ENCODE results near the gene PEPD.
A peak's percentile ranks its signal among the peaks of the same experiment; 100 is the strongest.

The PEPD gene

DNA sequence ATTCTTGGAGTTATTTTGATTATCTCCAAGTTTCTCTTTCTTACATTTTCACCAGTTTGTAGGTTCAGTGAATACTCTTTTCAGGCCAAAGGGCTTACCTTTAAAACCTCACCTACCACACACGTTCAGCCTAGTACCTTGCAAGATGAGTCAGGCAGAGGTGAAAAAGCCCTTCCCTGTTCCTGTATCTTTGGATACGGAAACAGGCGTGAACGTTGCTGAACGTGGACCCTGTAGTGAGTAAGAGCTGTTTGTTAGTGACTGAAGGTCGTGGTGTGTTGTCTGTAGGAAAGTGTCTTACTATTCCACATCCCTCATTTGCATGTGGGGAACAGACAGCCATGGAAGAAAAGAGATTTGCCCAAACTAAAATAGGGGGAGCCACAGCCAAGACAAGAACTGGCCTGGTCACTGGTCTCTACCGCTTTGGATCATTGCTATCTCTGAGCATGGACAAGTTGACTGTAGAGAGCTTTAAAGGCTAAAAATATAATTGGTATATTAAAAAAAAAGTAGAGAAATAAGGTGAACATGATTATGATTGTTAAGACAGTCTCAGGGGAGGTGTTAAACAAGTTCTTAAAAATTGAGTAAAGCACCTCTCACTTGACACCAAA lies 144.5 kb downstream of the PEPD start:
- no peak for DNase-seq

DNA sequence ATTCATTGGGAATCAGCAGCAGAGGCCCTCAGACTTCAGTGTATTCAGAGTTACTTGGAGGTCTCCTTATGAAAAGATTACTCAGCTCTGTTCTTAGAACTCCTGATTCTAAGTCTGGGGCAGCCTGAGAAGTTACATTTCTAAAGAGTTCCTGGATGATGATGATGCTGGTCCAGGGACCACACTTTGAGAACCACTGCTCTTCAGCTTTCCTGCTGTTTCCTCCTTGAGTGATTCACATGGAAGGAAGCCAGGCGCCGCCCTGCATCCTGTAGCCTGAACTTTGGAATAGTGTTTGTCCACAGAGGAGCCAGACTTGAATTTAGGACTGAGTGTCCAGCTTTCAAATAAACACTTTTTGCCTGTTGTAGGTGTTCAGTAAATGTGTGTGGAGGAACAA lies 145.2 kb downstream of the PEPD start:
- DNase-seq: no peak

DNA sequence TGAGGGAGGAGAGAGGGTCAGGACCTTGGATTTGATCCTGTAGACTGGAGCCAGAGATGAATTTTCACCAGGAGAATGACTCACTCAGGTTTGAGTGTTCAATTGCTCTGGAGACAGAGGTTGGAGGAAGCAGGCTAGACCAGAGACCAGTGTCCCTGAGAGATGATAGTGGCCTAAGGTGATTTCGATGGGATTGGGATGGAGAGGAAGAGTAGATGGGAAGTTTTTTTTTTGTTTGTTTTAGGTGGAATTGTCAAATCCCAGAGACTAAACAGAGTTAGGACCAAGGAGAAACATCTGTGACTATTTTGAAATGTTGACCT lies 145.8 kb downstream of the PEPD start:
- no peak for DNase-seq

DNA sequence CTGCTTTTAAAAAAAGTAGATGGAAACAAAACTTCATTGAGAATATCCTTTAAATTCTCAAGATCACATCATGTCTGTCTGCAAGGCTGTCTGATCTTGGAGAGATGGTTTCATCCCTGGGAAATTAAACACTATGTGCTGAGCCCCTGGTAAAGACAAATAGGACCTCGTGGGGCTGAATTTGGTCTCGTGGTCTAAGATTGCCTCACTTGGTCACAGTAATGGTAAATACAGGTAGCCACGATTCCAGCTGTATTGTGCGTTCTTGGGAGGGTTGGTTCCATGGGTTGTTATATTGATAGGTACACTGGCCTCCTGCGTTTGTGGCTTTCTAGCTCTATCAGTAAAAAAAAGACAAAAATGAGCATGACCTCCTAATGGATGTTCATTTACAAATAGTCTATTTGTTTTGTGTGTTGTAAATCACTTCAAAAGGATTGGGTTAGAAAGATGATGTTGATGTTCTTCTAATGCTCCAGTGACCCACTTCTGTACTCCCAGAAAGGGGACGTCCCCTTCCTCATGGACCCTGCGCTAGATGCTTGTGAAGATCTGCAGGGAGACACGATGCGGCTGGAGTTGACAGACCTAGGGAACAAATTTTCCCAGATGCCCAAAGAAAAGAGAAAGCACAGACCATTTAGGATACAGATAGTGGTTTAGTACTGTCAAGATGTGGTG lies 146.3 kb downstream of the PEPD start:
- DNase-seq: no peak

DNA sequence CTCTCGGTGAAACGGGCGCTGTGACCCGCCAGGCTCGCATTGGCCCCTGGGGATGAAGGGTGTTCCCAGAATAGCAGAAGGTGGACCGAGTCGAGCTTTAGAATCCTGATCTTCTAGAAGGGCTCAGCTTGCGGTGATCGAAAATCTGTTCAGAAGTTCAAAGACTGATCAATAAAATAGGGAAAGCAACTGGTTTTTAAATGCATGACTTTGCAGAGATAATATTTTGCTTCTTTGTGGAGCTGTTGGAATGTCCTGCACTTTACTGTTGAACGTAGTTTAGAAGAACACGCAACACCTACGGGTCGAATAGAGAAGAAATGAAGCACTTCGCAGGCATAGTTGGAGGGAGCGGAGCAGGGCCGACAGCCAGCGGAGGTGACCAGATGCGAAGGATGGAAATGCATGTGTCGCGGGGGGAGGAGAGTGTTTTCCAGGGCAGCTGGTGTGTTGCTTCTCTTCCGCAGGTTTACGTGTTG lies 147.3 kb downstream of the PEPD start:
- peak; percentile 30 for DNase-seq

DNA sequence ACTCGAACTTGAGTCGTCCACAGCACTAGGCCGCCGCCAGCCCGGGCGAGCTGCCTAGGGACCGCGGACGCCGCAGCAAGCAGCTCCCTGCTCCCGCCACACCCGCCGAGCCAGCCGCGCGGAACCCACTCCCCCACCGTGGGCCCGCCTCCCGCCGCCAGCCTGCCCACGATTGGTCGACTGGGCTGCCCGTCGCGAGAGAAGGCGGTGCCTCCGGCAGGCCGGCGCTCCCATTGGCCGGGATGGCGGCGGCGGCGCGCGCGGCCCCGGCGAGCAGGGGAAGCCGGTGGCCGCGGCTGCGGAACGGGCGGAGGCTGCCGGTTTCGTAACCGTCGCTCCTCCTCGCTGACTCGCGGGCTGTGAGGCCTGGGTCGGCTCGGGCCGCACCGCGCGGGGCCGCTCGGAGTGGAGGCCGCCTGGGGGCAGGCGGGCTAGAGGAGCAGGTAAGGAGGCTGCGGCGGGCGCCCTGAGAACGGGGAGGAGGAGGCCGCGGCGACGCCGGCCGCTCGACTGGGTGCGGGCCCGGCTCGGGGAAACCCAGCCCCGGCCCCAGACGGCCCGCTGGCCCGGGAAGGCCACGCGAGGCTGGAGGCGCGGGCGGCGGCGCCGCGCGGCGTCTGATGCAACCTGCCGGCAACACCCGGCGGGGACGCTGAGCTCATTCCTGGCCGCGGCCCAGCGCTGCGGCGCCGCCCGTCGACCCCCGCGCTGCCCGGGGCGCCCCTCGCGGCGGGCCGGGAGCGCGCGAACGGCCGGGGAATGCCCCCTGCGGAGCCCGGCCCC lies 147.9 kb downstream of the PEPD start, which contains the start of gene CEBPG:
TSS of gene CEBPG (plus strand) at position 257 of the 783 bp plus-strand sequence. CDS start 5,531 bp downstream, outside the sequence.
- DNase-seq: peak; percentile 85

DNA sequence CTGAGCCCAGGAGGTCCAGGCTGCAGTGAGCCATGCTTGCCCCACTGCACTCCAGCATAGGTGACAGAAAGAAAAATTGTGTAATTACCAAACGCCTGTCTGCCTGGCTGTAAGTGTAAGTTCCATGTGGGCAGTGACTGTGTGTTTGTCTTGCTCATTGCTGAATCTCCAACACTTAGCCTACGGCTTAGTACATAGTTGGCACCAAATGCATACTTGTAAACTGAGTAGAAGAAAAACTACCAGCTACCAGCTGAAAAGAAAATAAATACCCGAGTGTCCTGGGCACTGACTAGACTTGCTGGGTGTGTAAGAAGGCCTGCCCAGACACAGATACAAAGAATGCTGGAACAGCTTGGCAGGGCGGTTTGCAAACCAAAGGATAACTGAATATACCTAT lies 150.8 kb downstream of the PEPD start:
- DNase-seq: no peak

DNA sequence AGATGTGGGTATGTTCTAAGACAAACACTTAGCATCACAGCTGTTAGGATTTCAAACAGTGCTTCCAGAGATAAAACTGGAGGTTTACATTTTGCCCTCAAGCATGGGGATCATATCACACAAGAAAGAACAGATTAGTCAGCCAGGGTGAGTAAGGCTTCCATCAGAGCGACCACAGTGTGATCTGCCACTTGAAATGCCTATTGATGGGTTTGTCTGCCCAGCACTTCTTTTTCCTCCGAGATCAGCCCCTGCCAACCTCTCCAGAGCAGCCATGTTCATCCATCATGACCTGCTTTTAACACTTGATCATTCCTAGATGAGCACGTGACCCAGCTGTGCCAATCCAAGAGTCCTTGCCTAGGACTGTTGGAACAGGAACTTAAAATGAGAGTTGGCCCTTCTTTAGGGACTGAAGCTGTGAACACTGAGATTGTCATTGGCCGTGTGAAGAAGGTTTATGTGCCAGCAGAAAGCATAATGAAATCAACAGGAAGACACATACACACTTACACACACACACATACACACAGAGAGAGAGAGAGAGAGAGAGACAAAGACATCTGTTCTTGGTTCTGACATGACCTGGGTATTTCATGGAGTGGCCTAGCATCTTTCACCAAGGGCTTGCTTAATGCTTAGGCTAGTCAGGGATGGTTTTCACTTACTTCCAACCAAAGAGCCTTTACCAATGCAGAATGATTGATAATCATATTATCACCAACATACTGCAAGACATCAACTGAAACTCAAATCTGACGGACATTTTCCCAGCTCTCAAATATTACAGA lies 153.3 kb downstream of the PEPD start:
- no peak for DNase-seq

DNA sequence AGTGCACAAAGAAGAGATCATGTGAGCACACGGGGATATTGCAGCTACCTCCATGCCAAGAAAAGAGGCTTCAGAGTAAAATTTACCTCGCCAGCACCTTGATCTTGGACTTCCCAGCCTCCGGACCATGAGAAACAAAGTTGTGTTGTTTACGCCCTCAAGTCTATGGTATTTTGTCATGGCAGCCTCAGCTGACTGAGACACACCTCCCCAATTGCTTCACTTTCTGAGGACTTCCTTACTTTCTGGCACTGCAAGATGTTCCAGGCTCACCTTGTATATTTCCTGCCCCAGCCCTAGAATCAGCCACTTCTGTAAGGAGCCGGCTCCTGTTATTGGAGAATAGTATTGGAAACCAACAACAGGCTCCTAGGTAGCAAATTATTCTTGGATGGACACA lies 154.7 kb downstream of the PEPD start:
- DNase-seq: no peak

DNA sequence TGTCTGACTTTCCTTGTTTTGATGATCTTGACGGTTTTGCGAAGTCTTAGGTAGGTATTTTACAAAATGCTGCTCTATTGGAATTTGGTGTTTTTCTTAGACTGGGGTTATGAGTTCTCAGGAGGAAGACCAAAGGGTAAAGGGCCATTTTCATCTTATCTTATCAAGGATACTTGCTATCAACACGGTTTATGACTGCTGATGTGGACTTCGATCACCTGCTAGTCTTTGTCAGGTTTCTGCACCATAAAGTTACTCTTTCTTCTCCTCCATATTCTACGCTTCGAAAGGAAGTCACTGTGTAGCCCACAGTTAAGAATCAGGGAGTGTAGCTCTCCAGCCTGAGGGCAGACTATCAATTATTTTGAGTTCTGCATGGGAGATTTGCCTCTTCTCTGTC lies 155.5 kb downstream of the PEPD start:
- no peak for DNase-seq

DNA sequence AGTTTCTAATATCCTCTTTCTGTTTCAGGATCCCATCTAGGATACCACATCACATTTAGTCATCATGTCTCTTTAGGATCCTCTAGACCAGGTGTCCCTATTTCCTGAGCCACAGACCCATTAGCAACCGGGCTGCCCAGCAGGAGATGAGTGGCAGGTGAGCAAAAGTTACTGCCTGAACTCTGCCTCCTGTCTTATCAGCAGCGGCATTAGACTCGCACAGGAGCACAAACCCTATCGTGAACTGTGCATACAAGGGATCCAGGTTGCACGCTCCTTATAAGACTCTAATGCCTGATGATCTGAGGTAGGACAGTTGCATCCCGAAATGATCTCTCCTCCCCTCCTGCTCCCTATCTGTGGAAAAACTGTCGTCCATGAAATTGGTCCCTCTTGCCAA lies 155.9 kb downstream of the PEPD start:
- DNase-seq: no peak

DNA sequence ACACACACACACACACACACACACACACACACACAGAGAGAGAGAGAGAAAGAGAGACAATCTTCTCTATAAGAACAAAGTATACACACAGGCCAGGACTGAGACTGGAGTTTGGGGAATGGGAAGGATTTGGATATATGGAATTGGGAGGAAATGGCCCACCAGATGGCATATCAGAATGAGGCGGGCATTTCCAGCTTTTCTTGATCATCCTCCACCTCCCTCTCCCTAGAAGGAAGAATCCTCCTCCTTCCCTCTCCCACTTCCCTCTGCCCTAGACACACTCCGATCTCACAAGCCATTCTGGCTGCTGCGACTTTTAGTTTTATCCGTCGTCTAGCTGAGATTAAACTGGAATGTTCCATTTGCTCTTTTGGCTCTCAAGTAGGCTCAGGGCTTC lies 158.1 kb downstream of the PEPD start:
- no peak for DNase-seq

DNA sequence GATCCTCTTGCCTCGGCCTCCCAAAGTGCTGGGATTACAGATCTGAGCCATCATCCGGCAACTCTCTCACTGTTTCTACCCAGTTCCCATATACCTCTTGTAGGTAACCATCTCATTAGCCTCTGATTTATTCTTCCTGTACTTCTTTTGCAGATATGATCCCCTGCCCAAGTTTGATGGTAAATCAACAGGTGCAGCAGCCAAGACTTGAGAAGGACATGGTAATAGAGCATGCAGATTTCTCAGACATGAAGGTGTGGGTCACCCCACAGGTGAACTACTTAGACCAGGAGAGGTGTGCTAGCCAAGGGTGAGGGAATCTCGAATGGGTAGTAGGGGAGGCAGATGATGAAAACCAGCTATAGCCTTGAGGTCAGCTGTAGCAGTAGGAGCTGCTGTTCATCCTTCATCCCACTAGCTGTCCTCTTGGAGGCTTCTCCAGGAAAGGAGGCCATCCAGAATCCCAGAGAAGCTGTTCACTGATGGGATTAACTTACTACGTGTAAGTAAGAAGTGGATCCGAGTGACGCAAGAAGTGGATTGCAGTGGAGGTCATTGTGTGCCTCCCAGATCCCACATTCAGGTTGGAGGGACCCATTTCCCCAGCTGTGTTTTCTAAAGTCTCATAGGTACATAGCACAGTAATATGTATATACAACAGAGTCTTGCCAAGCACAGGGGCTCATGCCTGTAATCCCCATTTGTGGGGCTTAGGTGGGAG lies 158.9 kb downstream of the PEPD start:
- no peak for DNase-seq

DNA sequence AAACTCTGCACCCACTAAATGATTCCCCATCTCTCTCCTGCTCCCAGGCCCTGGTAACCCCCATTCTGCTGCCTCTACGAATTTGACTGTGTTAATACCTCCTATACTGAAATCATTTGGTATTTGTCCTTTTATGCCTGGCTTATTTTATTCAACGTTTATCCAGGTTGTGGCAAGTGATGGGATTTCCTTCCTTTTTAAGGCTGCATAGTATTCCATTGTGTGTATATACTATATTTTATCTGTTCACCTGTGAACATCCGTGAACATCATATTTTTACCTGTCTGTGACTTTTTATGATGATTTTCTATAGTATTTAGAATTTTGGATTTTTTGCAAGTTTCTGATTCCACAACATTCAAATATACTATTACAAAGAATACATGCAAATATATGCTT lies 162.0 kb downstream of the PEPD start:
- DNase-seq: no peak

DNA sequence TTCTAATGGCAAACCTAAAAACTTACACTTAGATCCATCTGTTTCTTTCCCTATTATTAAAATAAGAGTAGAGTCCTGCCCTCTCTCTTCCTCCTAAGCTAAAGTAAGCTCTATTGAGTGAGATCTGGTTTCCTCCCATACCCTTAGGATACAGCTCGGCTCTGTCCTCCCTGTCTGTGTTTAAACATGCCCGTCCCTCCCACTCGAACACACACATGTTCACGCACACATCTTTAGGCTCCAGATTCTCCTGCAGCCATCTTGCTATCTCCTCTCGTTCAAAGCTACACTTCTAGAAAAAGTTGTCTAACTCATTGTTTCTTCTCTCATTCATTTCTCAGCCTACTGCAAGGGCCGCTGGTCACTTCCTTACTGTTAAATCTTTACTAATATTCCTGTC lies 163.2 kb downstream of the PEPD start:
- no peak for DNase-seq

DNA sequence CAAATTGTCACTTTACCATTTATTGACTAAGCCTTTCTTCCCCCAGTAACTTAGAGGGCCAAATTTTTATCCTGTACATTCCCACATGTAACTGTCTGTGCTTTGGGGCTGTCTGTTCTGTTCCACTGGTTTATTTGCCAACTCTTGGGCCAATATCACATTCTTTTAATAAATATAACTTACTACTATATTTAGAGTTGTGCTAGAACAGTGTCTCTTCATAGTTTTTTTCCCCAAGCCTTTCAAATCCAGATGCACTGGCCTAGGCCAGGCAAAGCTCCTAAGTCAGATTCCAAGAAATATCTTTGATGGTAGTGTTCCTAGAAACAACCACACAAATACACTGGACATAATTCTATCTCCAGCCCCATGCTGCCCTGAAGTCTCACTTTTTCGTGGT lies 164.0 kb downstream of the PEPD start:
- DNase-seq: no peak

DNA sequence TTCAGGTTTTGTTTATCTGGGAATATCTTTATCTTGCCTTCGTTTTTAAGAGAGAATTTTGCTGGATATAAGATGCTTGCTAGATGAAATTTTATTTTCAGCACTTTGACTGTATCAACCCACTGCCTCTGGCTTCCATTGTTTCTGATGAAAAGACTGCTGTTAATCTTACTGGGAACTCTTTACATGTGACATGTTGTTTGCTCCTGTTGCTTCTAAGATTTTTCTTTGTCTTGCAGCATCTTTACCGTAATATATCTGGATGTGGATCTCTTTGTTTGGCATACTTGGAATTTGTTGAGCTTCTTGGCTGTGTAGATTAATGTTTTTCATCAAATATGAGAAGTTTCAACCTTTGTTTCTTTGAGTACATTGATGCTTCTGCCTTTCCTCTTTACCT lies 166.1 kb downstream of the PEPD start:
- DNase-seq: no peak

DNA sequence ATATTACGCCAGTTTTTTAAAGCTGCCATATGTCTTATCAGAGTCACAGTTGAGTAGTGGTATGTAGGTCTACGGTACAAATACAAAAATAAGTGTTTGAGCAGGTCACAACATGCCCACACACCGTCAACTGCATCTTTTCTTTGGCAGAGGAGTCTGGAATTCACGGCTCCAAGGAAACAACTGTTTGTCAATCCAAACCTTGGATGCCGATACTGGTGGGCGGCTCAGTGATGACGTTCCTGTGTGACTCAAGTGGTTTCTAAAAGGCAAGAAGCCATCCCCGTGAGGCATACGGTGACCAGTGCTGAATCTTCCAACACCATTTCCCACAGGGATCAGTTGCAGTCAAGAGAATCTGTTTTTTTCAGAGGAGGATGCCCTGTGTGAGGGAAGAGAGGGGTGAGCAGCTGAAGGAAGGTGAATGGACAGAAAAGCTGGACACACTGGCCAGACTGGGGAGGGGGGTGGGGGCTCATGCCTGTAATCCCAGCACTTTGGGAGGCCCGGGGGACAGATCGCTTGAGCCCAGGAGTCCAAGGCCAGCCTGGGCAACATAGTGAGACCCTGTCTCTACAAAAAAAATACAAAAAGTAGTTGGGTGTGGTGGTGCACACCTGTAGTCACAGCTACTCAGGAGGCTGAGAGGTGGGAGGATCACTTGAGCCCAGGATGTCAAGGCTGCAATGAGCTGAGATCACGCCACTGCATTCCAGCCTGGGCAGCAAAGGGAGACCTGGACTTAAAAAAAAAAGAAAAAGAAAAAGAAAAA lies 170.9 kb downstream of the PEPD start:
- no peak for DNase-seq

DNA sequence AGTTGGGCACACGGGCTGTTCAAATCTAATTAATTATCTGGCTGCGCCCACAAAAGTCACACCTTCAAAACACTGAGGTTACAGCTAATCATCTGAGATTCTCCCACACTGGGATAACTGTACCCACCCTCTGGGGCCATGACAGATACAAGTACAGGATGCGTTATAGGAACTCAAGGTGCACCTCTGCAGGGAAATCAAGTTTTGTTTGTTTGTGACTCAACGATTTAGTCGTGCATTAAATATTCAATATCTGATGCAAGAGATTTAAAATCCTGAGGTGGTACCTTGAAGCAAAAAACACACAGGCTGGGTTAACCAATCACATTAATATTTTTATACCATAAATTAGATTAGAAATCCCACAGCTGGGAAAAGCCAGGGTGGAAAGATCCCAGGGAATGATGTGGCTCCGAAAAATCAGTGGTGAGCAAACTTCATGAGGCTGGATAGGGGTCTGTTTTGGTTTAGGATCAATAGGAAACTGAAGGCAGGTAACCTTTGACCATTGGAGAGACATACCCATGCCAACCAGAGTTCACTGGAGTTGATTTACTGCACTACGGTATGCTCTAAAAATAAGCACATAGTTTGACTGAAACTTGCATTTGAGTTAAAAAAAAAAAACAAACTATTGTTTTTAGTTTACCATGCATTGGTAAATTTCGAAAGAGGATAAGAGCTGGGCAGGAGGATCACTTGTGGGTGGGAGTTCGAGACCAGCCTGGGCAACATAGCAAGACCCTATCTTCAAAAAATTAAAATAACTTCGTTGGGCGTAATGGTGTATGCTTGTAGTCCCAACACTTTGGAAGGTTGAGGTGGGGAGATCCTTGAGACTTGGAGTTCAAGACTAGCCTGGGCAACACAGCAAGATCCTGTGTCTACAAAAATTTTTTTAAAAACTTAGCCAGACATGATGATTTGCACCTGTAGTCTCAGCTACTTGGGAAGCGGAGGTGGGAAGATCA lies 172.0 kb downstream of the PEPD start:
- no peak for DNase-seq

DNA sequence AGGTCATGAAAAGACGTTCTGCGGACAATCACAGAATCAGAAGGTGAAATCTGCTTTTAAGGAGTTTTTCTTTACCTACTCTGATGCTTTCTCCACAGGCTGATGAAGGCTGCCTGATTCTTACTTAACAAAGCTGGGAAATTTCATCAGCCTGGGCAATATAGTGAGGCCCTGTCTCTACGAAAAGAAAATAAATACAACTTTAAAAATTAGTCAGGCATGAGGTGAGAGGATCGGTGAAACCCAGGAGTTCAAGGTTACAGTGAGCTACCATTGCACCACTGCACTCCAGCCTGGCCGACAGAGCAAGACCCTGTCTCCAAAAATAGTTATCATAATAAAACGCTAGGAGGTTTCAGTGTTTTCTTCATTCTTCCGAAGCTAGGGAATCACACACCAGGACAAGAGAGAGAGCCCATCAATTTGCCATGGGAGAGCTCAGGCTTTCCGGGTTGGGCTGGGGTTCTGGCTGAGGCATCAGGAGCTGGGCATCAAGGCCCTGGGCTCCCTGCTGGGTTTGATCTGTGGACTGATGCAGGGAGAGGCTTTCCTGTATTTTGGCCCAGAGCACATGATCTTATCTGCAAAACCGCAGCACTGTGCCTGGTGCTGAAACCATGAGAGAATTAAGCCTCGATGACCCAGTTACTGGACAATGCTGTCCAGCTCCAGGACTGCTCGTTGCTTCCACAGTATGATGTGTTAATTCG lies 173.1 kb downstream of the PEPD start:
- DNase-seq: no peak
